ENCODE data around the gene KRTAP5-3. TPM values are rescaled to one million over a fixed set of nuclear protein-coding genes. Genes with fewer than 3 reads are reported as not detected.

The KRTAP5-3 gene
- total and polyA plus RNA-seq, 2 of the 8 experiments (the other 6 are each of a cell fraction or from before 2014, with no cell fraction given) = not detected

- no peak overlapping the region for H2BK12ac ChIP-seq (ENCODE audit: low read depth, low read length)
- H3K18ac ChIP-seq (ENCODE audit: extremely low read depth, low read length) = no peak overlapping the region; the same call in 1 of the 2 replicates
- H3K56ac ChIP-seq (replicated peaks; ENCODE audit: insufficient read length, low read depth, low read length) = no peak overlapping the region
- no peak overlapping the region for H3K4me3 ChIP-seq (ENCODE audit: extremely low read depth in 1 of 4, insufficient read depth in 2 of 4, low read depth in 3 of 4, low read length in 4 of 4)
- H3K36me3 ChIP-seq (ENCODE audit: control insufficient read depth in 2 of 4, insufficient read depth in 4 of 4, low read length in 3 of 4) = no peaks in the 10 kb centered on the region
- no peaks in the 10 kb centered on the region for H3K23me2 ChIP-seq (ENCODE audit: low read depth, low read length)
- H3K9ac ChIP-seq (replicated peaks in 1 of 4; ENCODE audit: extremely low read depth in 1 of 4, low read depth in 3 of 4, low read length in 3 of 4) = no peak overlapping the region; a peak in 1 of 7 replicates
- peaks cover 0 to 2% of the 10 kb centered on the region in 2 experiments for H4K20me1 ChIP-seq (replicated peaks in 1 of 2; ENCODE audit: control insufficient read depth in 1 of 2, insufficient read depth in 2 of 2, low read length in 2 of 2)
- H3K9me3 ChIP-seq (ENCODE audit: insufficient read depth in 2 of 2, low read depth in 1 of 2, low read length in 1 of 2) = no peaks in the 10 kb centered on the region
- TF ChIP-seq KDM1A (IDR thresholded peaks at IDR 0.05; ENCODE audit: borderline replicate concordance, low read length) = no peak
- no peak for TF ChIP-seq SP1 (IDR thresholded peaks at IDR 0.05; ENCODE audit: low read depth, low read length)
- TF ChIP-seq CBX5 (IDR thresholded peaks at IDR 0.05; ENCODE audit: low read depth, low read length) = no peak
- no peak for TF ChIP-seq TBP (IDR thresholded peaks at IDR 0.05; ENCODE audit: low read depth, low read length)
- no peak for TF ChIP-seq EGR1 (IDR thresholded peaks at IDR 0.05; ENCODE audit: borderline replicate concordance, low read depth, low read length)
- H3K4ac ChIP-seq (replicated peaks; ENCODE audit: insufficient read length, low read depth, low read length) = no peak overlapping the region
- no peak overlapping the region for H4K91ac ChIP-seq (replicated peaks; ENCODE audit: insufficient read length, low read length)
- no peak overlapping the region for H2AK5ac ChIP-seq (ENCODE audit: low read depth, low read length)
- no peak overlapping the region for H2BK15ac ChIP-seq (ENCODE audit: low read length)
- peaks cover 0 to 16% (median 3%) of the 10 kb centered on the region in 4 experiments; a peak in 5 of 7 replicates for H3K27me3 ChIP-seq (replicated peaks in 1 of 4; ENCODE audit: control insufficient read depth in 3 of 4, extremely low read depth in 1 of 4, insufficient read depth in 3 of 4, low read length in 3 of 4)
- H3K79me2 ChIP-seq (ENCODE audit: control insufficient read depth in 1 of 2, insufficient read depth in 2 of 2, low read length in 2 of 2) = no peaks in the 10 kb centered on the region
- DNase-seq (ENCODE audit: low read depth in 1 of 2, low spot score in 2 of 2) (no peak), FAIRE-seq (no peak)
- H3K23ac ChIP-seq (ENCODE audit: insufficient read length) = no peak overlapping the region
- peaks cover 0 to 4% (median 1%) of the 10 kb centered on the region in 4 experiments; a peak in 4 of 7 replicates for H3K4me1 ChIP-seq (replicated peaks in 1 of 4; ENCODE audit: control insufficient read depth in 3 of 4, insufficient read depth in 4 of 4, low read length in 3 of 4)
- no peak overlapping the region for H3K4me2 ChIP-seq (ENCODE audit: insufficient read depth in 1 of 2, low read depth in 2 of 2, low read length in 2 of 2)
- no peaks in the 10 kb centered on the region for H3K79me1 ChIP-seq (ENCODE audit: low read depth, low read length)
- no peak overlapping the region for H2BK20ac ChIP-seq (ENCODE audit: low read length)
- H2BK5ac ChIP-seq (ENCODE audit: low read depth, low read length) = no peak overlapping the region
- no peak overlapping the region for H4K8ac ChIP-seq (ENCODE audit: extremely low read depth, insufficient read depth, low read length)
- ChIA-PET CTCF (ENCODE audit: partially characterized antibody) (interaction anchor here (1.0 to 6.3 kb wide), 11 partner anchors 9 to 194 kb away, joined by 4 to 43 read pairs (median 6); partner anchors contain the start of gene KRTAP5-2), POLR2A (ENCODE audit: partially characterized antibody) (no interaction called here)
- H3K14ac ChIP-seq (ENCODE audit: insufficient read length) = no peak overlapping the region
- H2AFZ ChIP-seq (ENCODE audit: low read length) = no peak overlapping the region
- no peak overlapping the region for H3K27ac ChIP-seq (ENCODE audit: low read depth, low read length)
- WGBS, 2 experiments (ENCODE audit: extremely low coverage in 1 of 2, insufficient coverage in 1 of 2, insufficient read length in 1 of 2, insufficient replicate concordance in 2 of 2, low coverage in 1 of 2, low lambda C conversion rate in 2 of 2, missing lambda C conversion rate in 1 of 2) = 91% methylated on average over 13 of the region's 13 CpGs; no CpG with 5 or more reads in 1 of the 2 experiments
- H2BK120ac ChIP-seq (replicated peaks; ENCODE audit: low read depth, low read length) = no peak overlapping the region
- no peak overlapping the region for H4K5ac ChIP-seq (ENCODE audit: insufficient read length, low read depth, low read length)
Measured at GRCh38 chr11:1631066-1631568, 22.9 kb upstream of the KRTAP5-3 start.

Data from H1 (cell line).